Neural crest cell (in vitro differentiated cells): Measurements from ENCODE around the gene NXT1. TPM values are rescaled to one million over a fixed set of nuclear protein-coding genes. Genes with fewer than 3 reads are reported as not detected.
"Not testable (repeated sequence)": the region's sequence is repeated elsewhere in the genome, so short reads cannot be mapped to it uniquely, and the experiment has no call there.

Experiments
- DNase-seq: peaks from one replicate; pipeline ENCODE4 v3.0.0; 2021; ENCODE audit warnings: low read depth, mixed read lengths, low spot score
- H3K27ac Mint-ChIP-seq: one replicate; pipeline ENCODE4 v1.8.0; 2021; ENCODE audit warnings: mild to moderate bottlenecking, mixed read lengths; ENCODE audit not compliant: unreplicated experiment
- H3K27me3 Mint-ChIP-seq: 2 replicates; pipeline ENCODE4 v1.8.0; 2021; ENCODE audit warnings: low read depth, mild to moderate bottlenecking, mixed read lengths
- H3K36me3 Mint-ChIP-seq: 2 replicates; pipeline ENCODE4 v1.8.0; 2021; ENCODE audit warnings: low read depth, mild to moderate bottlenecking, mixed read lengths
- H3K4me1 Mint-ChIP-seq: 2 replicates; pipeline ENCODE4 v1.8.0; 2021; ENCODE audit warnings: mixed read lengths
- H3K4me3 Mint-ChIP-seq: one replicate; pipeline ENCODE4 v1.8.0; 2021; ENCODE audit warnings: mild to moderate bottlenecking, mixed read lengths
- H3K9me3 Mint-ChIP-seq: 2 replicates; pipeline ENCODE4 v1.8.0; 2021; ENCODE audit warnings: mixed read lengths
- total RNA-seq: library from RNA; stranded (reverse); gene quantifications from 2 replicates; pipeline ENCODE4 v1.2.1, GENCODE V29; 2021
- TF ChIP-seq, protein P1 (sequence below): fragments of 200-600 bp; sonication (generic); conservative IDR thresholded peaks from 2 replicates; pipeline ENCODE4 v1.5.0; 2021; ENCODE audit warnings: antibody characterized with exemption, mild to moderate bottlenecking

NXT1 gene
- total RNA-seq, 1 donor from 2014 or later: 33.9 TPM

DNA sequence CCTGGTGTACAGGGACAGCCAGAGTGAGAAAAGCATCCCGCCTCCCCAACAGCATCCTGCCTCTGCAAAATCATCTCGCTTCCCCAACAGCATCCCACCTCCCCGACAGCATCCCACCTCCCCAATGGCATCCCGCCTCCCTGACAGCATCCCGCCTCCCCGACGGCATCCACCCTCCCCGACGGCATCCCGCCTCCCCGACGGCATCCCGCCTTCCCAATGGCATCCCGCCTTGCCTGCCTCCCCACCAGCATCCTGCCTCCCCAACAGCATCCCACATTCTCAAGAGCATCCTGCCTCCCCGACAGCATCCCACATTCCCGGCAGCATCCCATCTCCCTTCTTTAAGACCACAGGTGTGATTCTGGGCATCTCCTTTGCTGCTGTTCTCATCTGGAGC, 46.0 kb upstream of the NXT1 start:
- Mint-ChIP-seq H3K4me3 (no peak overlapping the region), H3K27ac (no peak overlapping the region), H3K27me3 (peaks cover 14% of the 10 kb centered on the region), H3K36me3 (no peaks in the 10 kb centered on the region), H3K4me1 (no peaks in the 10 kb centered on the region), H3K9me3 (peaks cover 3% of the 10 kb centered on the region)
- DNase-seq: no peak
- TF ChIP-seq, protein P1, sequence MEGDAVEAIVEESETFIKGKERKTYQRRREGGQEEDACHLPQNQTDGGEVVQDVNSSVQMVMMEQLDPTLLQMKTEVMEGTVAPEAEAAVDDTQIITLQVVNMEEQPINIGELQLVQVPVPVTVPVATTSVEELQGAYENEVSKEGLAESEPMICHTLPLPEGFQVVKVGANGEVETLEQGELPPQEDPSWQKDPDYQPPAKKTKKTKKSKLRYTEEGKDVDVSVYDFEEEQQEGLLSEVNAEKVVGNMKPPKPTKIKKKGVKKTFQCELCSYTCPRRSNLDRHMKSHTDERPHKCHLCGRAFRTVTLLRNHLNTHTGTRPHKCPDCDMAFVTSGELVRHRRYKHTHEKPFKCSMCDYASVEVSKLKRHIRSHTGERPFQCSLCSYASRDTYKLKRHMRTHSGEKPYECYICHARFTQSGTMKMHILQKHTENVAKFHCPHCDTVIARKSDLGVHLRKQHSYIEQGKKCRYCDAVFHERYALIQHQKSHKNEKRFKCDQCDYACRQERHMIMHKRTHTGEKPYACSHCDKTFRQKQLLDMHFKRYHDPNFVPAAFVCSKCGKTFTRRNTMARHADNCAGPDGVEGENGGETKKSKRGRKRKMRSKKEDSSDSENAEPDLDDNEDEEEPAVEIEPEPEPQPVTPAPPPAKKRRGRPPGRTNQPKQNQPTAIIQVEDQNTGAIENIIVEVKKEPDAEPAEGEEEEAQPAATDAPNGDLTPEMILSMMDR: no peak

DNA sequence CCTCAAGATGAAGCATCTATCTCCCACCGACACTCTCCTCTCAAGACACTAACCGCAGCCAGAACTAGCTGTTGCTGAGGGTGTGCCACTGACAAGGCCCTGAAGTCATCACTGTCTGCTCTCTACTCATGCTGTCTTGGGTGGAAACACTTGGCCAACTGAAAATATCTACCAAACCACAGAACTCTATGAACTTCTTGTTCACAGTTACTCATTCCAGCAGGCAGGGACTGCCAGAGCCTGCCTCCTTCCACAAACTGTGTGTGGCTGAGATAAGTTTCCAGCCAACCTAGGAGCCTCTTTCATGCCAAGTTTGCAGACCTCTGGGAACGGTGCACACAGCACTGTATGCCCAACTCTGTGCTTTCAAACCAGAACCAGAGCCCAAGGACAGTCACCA, 45.5 kb upstream of the NXT1 start:
- H3K4me1 Mint-ChIP-seq: no peaks in the 10 kb centered on the region
- DNase-seq: no peak
- H3K9me3 Mint-ChIP-seq: peaks cover 3% of the 10 kb centered on the region
- TF ChIP-seq, protein P1: no peak
- H3K36me3 Mint-ChIP-seq: no peaks in the 10 kb centered on the region
- peaks cover 14% of the 10 kb centered on the region for H3K27me3 Mint-ChIP-seq
- no peak overlapping the region for H3K4me3 Mint-ChIP-seq
- H3K27ac Mint-ChIP-seq: no peak overlapping the region

DNA sequence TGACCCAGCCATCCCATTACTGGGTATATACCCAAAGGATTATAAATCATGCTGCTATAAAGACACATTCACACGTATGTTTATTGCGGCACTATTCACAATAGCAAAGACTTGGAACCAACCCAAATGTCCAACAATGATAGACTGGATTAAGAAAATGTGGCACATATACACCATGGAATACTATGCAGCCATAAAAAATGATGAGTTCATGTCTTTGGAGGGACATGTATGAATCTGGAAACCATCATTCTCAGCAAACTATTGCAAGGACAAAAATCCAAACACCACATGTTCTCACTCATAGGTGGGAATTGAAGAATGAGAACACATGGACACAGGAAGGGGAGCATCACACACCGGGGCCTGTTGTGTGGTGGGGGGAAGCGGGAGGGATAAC, 43.2 kb upstream of the NXT1 start:
- H3K36me3 Mint-ChIP-seq, DNase-seq, H3K9me3 Mint-ChIP-seq, H3K4me3 Mint-ChIP-seq, H3K4me1 Mint-ChIP-seq, H3K27ac Mint-ChIP-seq: not testable (repeated sequence)
- H3K27me3 Mint-ChIP-seq: peaks cover 12% of the 10 kb centered on the region

DNA sequence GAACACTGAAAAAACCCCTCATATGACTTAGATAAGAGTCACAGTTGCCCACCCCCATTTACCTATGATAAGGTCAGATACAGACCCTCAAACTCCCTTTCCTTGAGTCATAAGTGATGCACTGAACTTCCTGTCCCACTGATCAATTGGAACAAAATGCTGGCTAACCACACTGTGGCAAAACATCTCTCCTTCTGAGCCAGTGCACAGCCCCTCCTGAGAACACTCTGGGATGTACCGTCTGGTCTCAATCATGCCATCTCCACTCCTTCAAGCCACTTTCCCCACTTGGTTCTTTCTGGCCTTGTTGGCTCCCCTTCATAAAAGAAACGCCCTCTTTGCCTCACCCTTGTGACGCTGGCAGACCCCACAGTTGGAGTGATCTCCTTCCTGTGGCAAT, 42.6 kb upstream of the NXT1 start:
- H3K27me3 Mint-ChIP-seq: peaks cover 12% of the 10 kb centered on the region
- H3K27ac Mint-ChIP-seq: no peak overlapping the region
- DNase-seq: no peak
- peaks cover 6% of the 10 kb centered on the region for H3K9me3 Mint-ChIP-seq
- no peaks in the 10 kb centered on the region for H3K36me3 Mint-ChIP-seq
- TF ChIP-seq, protein P1: no peak
- H3K4me3 Mint-ChIP-seq: no peak overlapping the region
- H3K4me1 Mint-ChIP-seq: no peaks in the 10 kb centered on the region

DNA sequence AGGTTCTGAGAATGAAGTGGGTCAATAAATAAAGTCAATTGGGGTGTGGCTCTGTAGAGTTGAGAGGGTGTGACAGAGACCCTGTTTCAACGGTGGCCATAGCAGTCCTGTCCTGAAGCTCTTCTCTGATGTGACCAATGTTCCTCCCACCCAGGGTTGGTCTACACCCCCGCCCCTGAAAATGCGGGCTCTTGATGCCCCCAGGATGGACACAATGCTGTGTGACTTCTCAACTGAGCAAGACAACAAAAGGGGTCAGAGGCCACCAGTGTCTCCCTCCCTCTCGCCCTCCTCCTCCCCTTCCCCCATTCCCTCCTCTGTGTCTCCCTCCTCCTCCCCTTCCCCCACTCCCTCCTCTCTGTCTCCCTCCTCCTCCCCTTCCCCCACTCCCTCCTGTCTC, 41.7 kb upstream of the NXT1 start:
- Mint-ChIP-seq H3K36me3 (no peaks in the 10 kb centered on the region), H3K9me3 (peaks cover 6% of the 10 kb centered on the region), H3K4me1 (no peaks in the 10 kb centered on the region), H3K27me3 (peaks cover 5% of the 10 kb centered on the region), H3K27ac (no peak overlapping the region), H3K4me3 (no peak overlapping the region)
- no peak for DNase-seq
- TF ChIP-seq, protein P1: no peak

DNA sequence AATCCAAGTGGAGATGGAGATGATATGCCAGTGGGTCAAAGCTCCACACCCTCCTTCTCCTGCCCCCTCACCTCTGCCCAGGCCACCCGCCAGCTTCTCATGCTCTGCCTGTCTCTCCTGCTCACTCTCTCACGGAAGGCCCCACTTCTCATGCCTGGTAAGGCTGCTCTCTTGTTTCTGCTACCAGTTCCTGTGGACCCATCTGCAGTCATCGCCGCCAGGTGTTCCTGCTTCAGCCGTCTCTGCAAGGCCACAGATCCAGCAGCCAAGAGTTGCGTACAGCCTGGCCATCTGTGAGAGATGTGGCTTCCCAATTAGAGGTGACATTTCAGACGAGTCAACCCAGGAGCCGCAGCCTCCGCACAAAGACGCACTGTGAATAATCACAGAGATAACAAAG, 40.8 kb upstream of the NXT1 start:
- Mint-ChIP-seq H3K4me1 (no peaks in the 10 kb centered on the region), H3K36me3 (no peaks in the 10 kb centered on the region), H3K9me3 (peaks cover 6% of the 10 kb centered on the region), H3K4me3 (no peak overlapping the region), H3K27ac (no peak overlapping the region), H3K27me3 (peaks cover 3% of the 10 kb centered on the region)
- DNase-seq: no peak
- TF ChIP-seq, protein P1: no peak
